CD14-positive monocyte (primary cell): ENCODE data around the gene PIR. TPM values are rescaled to one million over a fixed set of nuclear protein-coding genes. Genes with fewer than 3 reads are reported as not detected.

Experiments used
- DNase-seq, 3 donors: peaks; one replicate each; pipeline ENCODE4 v3.0.0-alpha.2; 2011 to 2022
- H2AFZ ChIP-seq: 2 replicates; pipeline ENCODE4 v1.6.0; 2012; ENCODE audit warnings: mild to moderate bottlenecking, low read depth, low read length, inconsistent platforms; ENCODE audit not compliant: insufficient read depth, poor library complexity, severe bottlenecking
- H3K27ac ChIP-seq, 2 donors: 1 replicate in 1 of 2; 2 replicates in 1 of 2; pipeline ENCODE4 v1.5.1; 2012 to 2013; ENCODE audit warnings: low read length in 2 of 2, control low read depth in 1 of 2, inconsistent platforms in 1 of 2, low read depth in 1 of 2, mild to moderate bottlenecking in 1 of 2
- H3K27me3 ChIP-seq, 2 donors: one replicate each; pipeline versions ENCODE4 v1.6.0 to v1.6.1; 2011 to 2013; ENCODE audit warnings: low read length in 2 of 2; ENCODE audit not compliant: control insufficient read depth in 2 of 2, insufficient read depth in 2 of 2
- H3K36me3 ChIP-seq, 2 donors: replicated peaks in 1 of 2; 1 replicate in 1 of 2; 2 replicates in 1 of 2; pipeline versions ENCODE4 v1.5.1 to v1.6.1; 2012 to 2013; ENCODE audit warnings: low read length in 2 of 2, control low read depth in 1 of 2, inconsistent platforms in 1 of 2, mild to moderate bottlenecking in 1 of 2; ENCODE audit not compliant: insufficient read depth in 2 of 2, control insufficient read depth in 1 of 2
- H3K4me1 ChIP-seq, 2 donors: 1 replicate in 1 of 2; 2 replicates in 1 of 2; pipeline versions ENCODE4 v1.5.1 to v1.6.1; 2012 to 2013; ENCODE audit warnings: low read length in 2 of 2, control low read depth in 1 of 2, inconsistent platforms in 1 of 2, mild to moderate bottlenecking in 1 of 2, moderate library complexity in 1 of 2; ENCODE audit not compliant: insufficient read depth in 2 of 2, control insufficient read depth in 1 of 2
- H3K4me2 ChIP-seq: replicated peaks from 2 replicates; pipeline ENCODE3; 2012; ENCODE audit warnings: low read length, moderate library complexity, mild to moderate bottlenecking; ENCODE audit not compliant: poor library complexity, severe bottlenecking; ENCODE audit errors: extremely low read depth
- H3K4me3 ChIP-seq, 3 experiments: fragments of 200-600 bp in 1 of 3; sonication (generic) in 1 of 3; replicated peaks in 1 of 3; 1 replicate in 2 of 3; 2 replicates in 1 of 3; pipeline ENCODE4 v1.5.1; 2011 to 2013; ENCODE audit warnings: low read length in 3 of 3, mild to moderate bottlenecking in 3 of 3, control low read depth in 2 of 3, low read depth in 2 of 3, inconsistent platforms in 1 of 3, moderate library complexity in 1 of 3
- H3K79me2 ChIP-seq: 2 replicates; pipeline ENCODE4 v1.6.0; 2012; ENCODE audit warnings: mild to moderate bottlenecking, control low read depth, inconsistent platforms, low read length, moderate library complexity; ENCODE audit not compliant: insufficient read depth
- H3K9ac ChIP-seq: 2 replicates; pipeline ENCODE4 v1.6.0; 2017; ENCODE audit warnings: low read length, mild to moderate bottlenecking; ENCODE audit not compliant: insufficient read depth, poor library complexity, severe bottlenecking
- H3K9me3 ChIP-seq, 2 donors: replicated peaks in 1 of 2; 1 replicate in 1 of 2; 2 replicates in 1 of 2; pipeline versions ENCODE4 v1.5.1 to v1.6.1; 2012 to 2013; ENCODE audit warnings: low read length in 2 of 2, control low read depth in 1 of 2; ENCODE audit not compliant: control insufficient read depth in 1 of 2, insufficient read depth in 1 of 2
- H4K20me1 ChIP-seq: 2 replicates; pipeline ENCODE4 v1.6.0; 2012; ENCODE audit warnings: mild to moderate bottlenecking, low read length, control low read depth, moderate library complexity; ENCODE audit not compliant: insufficient read depth
- H3K27ac Mint-ChIP-seq, 7 donors: one replicate each; pipeline ENCODE4 v1.8.0; 2020; ENCODE audit warnings: mild to moderate bottlenecking in 7 of 7, mixed read lengths in 7 of 7, moderate library complexity in 6 of 7, inconsistent platforms in 2 of 7
- H3K27me3 Mint-ChIP-seq, 3 donors: one replicate each; pipeline ENCODE4 v1.8.0; 2021 to 2022; ENCODE audit warnings: low read depth in 3 of 3, mild to moderate bottlenecking in 3 of 3, mixed read lengths in 3 of 3, moderate library complexity in 3 of 3, inconsistent platforms in 1 of 3
- H3K36me3 Mint-ChIP-seq, 2 donors: one replicate each; pipeline ENCODE4 v1.8.0; 2020; ENCODE audit warnings: mixed read lengths in 2 of 2, inconsistent platforms in 1 of 2, mild to moderate bottlenecking in 1 of 2
- H3K4me1 Mint-ChIP-seq: one replicate; pipeline ENCODE4 v1.8.0; 2020; ENCODE audit warnings: mild to moderate bottlenecking, mixed read lengths
- H3K4me3 Mint-ChIP-seq, 2 donors: one replicate each; pipeline ENCODE4 v1.8.0; 2020; ENCODE audit warnings: mild to moderate bottlenecking in 2 of 2, mixed read lengths in 2 of 2, moderate library complexity in 1 of 2
- H3K9me3 Mint-ChIP-seq, 7 donors: one replicate each; pipeline ENCODE4 v1.8.0; 2020 to 2022; ENCODE audit warnings: mixed read lengths in 7 of 7, mild to moderate bottlenecking in 6 of 7, moderate library complexity in 6 of 7, inconsistent platforms in 2 of 7
- CTCF ChIP-seq: fragments of 200-600 bp; IDR thresholded peaks from one replicate; pipeline ENCODE4 v1.8.0; 2022; ENCODE audit warnings: antibody characterized with exemption, mild to moderate bottlenecking
- WGBS: methylation state at CpG from one replicate; pipeline ENCODE4 v1.1.5; 2013; ENCODE audit warnings: missing lambda C conversion rate; ENCODE audit not compliant: insufficient coverage; 5-methylcytosine and 5-hydroxymethylcytosine counted together
- intact Hi-C, 2 donors: fragments of 100-400 bp; cut with micrococcal nuclease; formaldehyde crosslinking; loops; one replicate each; pipeline versions ENCODE4 v1.15.0 to v1.15.1; 2023
- polyA plus RNA-seq, 3 donors: library from polyadenylated mRNA; depleted of rRNA in 1 of 3; unstranded in 2 of 3; stranded (reverse) in 1 of 3; fragments of 300-500 nt in 2 of 3; fragments of >200 nt in 1 of 3; fragmentation: Illumina TruSeq in 2 of 3; gene quantifications; 1 replicate in 2 of 3; 2 replicates in 1 of 3; pipeline ENCODE4 v1.2.3, GENCODE V29; 2012 to 2021

The PIR gene
- polyA plus RNA-seq, 3 donors = 0.05 to 0.23 TPM; not detected in 1

DNA sequence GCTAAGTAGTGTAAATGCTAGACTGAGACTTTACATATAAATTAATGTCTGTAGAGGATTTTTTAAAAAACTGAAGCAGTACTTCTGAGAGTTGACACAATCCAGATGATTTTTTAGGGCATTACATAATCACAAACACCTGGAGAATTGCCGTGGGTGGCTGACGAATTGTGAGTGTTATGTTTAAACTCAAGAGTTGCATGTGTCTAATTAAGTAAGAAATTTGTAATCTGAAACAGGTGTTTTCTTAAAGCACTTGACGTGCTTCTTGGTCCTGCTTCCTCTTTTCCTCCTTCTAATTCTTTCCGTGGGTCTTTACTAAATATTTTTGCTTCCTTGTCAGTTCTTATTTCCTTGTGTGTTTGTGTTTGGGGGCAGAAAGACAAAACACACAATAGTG, 27.8 kb downstream of the PIR start:
- Histone ChIP-seq H3K9me3 (no peaks in the 10 kb centered on the region), H2AFZ (no peak overlapping the region), H3K36me3 (no peaks in the 10 kb centered on the region), H3K4me2 (no peak overlapping the region), H3K79me2 (no peaks in the 10 kb centered on the region), H3K4me3 (no peak overlapping the region), H3K4me1 (no peaks in the 10 kb centered on the region), H3K27me3 (peaks cover 0 to 39% of the 10 kb centered on the region in 2 donors), H4K20me1 (no peaks in the 10 kb centered on the region), H3K27ac (no peak overlapping the region), H3K9ac (no peak overlapping the region)
- Mint-ChIP-seq H3K9me3 (peaks cover 0 to 2% (median 0%) of the 10 kb centered on the region in 7 donors), H3K27me3 (peaks cover 0 to 27% (median 0%) of the 10 kb centered on the region in 3 donors), H3K4me1 (peaks cover 3% of the 10 kb centered on the region), H3K27ac (no peak overlapping the region), H3K4me3 (no peak overlapping the region), H3K36me3 (no peaks in the 10 kb centered on the region)
- no peak for TF ChIP-seq CTCF
- no peak for DNase-seq
- intact Hi-C loops = loop anchor here in 1 of 2 donors (10.0 kb wide), 1 partner anchor 121 kb away; no protein-coding TSS in a partner anchor
- WGBS = no CpG with 5 or more reads among the region's 4 CpGs

DNA sequence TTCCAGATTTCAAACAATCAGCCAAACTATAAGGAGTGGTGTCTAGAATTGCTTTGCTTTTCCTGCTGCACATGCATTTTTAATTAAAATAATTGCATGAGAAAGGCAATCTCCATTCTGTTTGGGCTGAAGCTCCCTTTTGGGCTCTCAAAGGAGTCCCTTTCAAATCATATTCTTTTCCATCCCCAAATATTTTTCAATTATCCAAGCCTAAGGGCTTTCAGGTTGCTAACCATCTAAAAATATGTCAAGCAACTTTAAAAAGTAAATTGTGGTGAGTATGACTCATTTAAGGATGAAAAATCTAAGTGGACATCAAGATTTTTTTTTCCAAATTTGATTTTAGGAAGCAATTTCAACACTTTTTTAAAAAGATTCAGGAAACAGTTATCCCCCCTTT, 28.4 kb downstream of the PIR start:
- intact Hi-C loops = loop anchor here in 1 of 2 donors (10.0 kb wide), 1 partner anchor 120 kb away; no protein-coding TSS in a partner anchor
- Histone ChIP-seq H2AFZ (no peak overlapping the region), H3K27me3 (peaks cover 0 to 37% of the 10 kb centered on the region in 2 donors), H3K4me1 (no peaks in the 10 kb centered on the region), H3K27ac (no peak overlapping the region), H4K20me1 (no peaks in the 10 kb centered on the region), H3K79me2 (no peaks in the 10 kb centered on the region), H3K4me3 (no peak overlapping the region), H3K9me3 (no peaks in the 10 kb centered on the region), H3K36me3 (no peaks in the 10 kb centered on the region), H3K4me2 (no peak overlapping the region), H3K9ac (no peak overlapping the region)
- H3K9me3 Mint-ChIP-seq = peaks cover 0 to 2% (median 0%) of the 10 kb centered on the region in 7 donors
- peaks cover 0 to 28% (median 0%) of the 10 kb centered on the region in 3 donors for H3K27me3 Mint-ChIP-seq
- DNase-seq = no peak
- H3K36me3 Mint-ChIP-seq = no peaks in the 10 kb centered on the region
- no peak for TF ChIP-seq CTCF
- H3K4me1 Mint-ChIP-seq = peaks cover 3% of the 10 kb centered on the region
- H3K27ac Mint-ChIP-seq = no peak overlapping the region
- no peak overlapping the region for H3K4me3 Mint-ChIP-seq
